Testis (tissue), 2 donors: ENCODE data around the gene PLOD2.

Experiments
- POLR2A ChIP-seq: fragments of 450-650 bp; IDR thresholded peaks from one replicate; pipeline ENCODE4 v1.6.1; 2017; ENCODE audit warnings: antibody characterized with exemption, mild to moderate bottlenecking, moderate library complexity
- TF ChIP-seq, protein P1 (sequence below), 3 experiments: fragments of 450-650 bp in 2 of 3; fragments of 200-600 bp in 1 of 3; sonication (generic) in 1 of 3; IDR thresholded peaks; one replicate each; pipeline ENCODE4 v1.5.1; 2016 to 2019; ENCODE audit warnings: antibody characterized with exemption in 3 of 3, mild to moderate bottlenecking in 2 of 3, moderate library complexity in 1 of 3

- TF ChIP-seq, protein P1, sequence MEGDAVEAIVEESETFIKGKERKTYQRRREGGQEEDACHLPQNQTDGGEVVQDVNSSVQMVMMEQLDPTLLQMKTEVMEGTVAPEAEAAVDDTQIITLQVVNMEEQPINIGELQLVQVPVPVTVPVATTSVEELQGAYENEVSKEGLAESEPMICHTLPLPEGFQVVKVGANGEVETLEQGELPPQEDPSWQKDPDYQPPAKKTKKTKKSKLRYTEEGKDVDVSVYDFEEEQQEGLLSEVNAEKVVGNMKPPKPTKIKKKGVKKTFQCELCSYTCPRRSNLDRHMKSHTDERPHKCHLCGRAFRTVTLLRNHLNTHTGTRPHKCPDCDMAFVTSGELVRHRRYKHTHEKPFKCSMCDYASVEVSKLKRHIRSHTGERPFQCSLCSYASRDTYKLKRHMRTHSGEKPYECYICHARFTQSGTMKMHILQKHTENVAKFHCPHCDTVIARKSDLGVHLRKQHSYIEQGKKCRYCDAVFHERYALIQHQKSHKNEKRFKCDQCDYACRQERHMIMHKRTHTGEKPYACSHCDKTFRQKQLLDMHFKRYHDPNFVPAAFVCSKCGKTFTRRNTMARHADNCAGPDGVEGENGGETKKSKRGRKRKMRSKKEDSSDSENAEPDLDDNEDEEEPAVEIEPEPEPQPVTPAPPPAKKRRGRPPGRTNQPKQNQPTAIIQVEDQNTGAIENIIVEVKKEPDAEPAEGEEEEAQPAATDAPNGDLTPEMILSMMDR (IDR thresholded peaks at IDR 0.05), result no peak
- no peak for TF ChIP-seq POLR2A
These were observed 39.7 kb upstream of the PLOD2 start for GRCh38 chr3:146200461-146201220.
